ENCODE data around the gene WFIKKN1.
"Not testable (repeated sequence)": the region's sequence is repeated elsewhere in the genome, so short reads cannot be mapped to it uniquely, and the experiment has no call there.

The WFIKKN1 gene

GRCh38 chr16:595094-595528 lies 35.7 kb upstream of the WFIKKN1 start:
- DNase-seq (ENCODE audit: low spot score) = no peak

- no peak for DNase-seq (ENCODE audit: low spot score)
Measured at GRCh38 chr16:595942-596735, 34.6 kb upstream of the WFIKKN1 start.

GRCh38 chr16:596736-597060 lies 34.1 kb upstream of the WFIKKN1 start:
- DNase-seq (ENCODE audit: low spot score) = no peak

- DNase-seq (ENCODE audit: low spot score) = not testable (repeated sequence)
Measured at GRCh38 chr16:597655-598054, 33.1 kb upstream of the WFIKKN1 start.

- no peak for DNase-seq (ENCODE audit: low spot score)
Measured at GRCh38 chr16:598823-599739, 31.7 kb upstream of the WFIKKN1 start.

- no peak for DNase-seq (ENCODE audit: low spot score)
Measured at GRCh38 chr16:600781-601180, 30.0 kb upstream of the WFIKKN1 start.

GRCh38 chr16:603933-604332 lies 26.9 kb upstream of the WFIKKN1 start:
- DNase-seq (ENCODE audit: low spot score) = no peak

- no peak for DNase-seq (ENCODE audit: low spot score)
Measured at GRCh38 chr16:606656-607307, 24.0 kb upstream of the WFIKKN1 start.

- DNase-seq (ENCODE audit: low spot score) = no peak
Measured at GRCh38 chr16:608019-608418, 22.8 kb upstream of the WFIKKN1 start.

- no peak for DNase-seq (ENCODE audit: low spot score)
Measured at GRCh38 chr16:609316-609715, 21.5 kb upstream of the WFIKKN1 start.

GRCh38 chr16:609984-610383 lies 20.8 kb upstream of the WFIKKN1 start:
- DNase-seq (ENCODE audit: low spot score) = no peak

GRCh38 chr16:610513-611381 lies 20.0 kb upstream of the WFIKKN1 start:
- DNase-seq (ENCODE audit: low spot score) = peak; percentile 60

- no peak for DNase-seq (ENCODE audit: low spot score)
Measured at GRCh38 chr16:615122-615521, 15.7 kb upstream of the WFIKKN1 start.

- no peak for DNase-seq (ENCODE audit: low spot score)
Measured at GRCh38 chr16:616733-617586, 13.8 kb upstream of the WFIKKN1 start.

- no peak for DNase-seq (ENCODE audit: low spot score)
Measured at GRCh38 chr16:617855-618254, 12.9 kb upstream of the WFIKKN1 start.

- no peak for DNase-seq (ENCODE audit: low spot score)
Measured at GRCh38 chr16:619476-620100, 11.2 kb upstream of the WFIKKN1 start.

- DNase-seq (ENCODE audit: low spot score) = no peak
Measured at GRCh38 chr16:620700-621525, 9.9 kb upstream of the WFIKKN1 start.

GRCh38 chr16:621526-622105 lies 9.2 kb upstream of the WFIKKN1 start:
- DNase-seq (ENCODE audit: low spot score) = no peak

- no peak for DNase-seq (ENCODE audit: low spot score)
Measured at GRCh38 chr16:622920-623280, 7.9 kb upstream of the WFIKKN1 start.

Data from GM03348 (cell line).